A204.1 (cell line): Measurements from ENCODE around the gene ABCB6.
"Not testable (repeated sequence)": the region's sequence is repeated elsewhere in the genome, so short reads cannot be mapped to it uniquely, and the experiment has no call there.

Experiments used
- FAIRE-seq: peaks from 2 replicates; lab custom pipeline; 2012; peaks lifted over from hg19 to GRCh38; lab: Jason Lieb, UNC

The ABCB6 gene

DNA sequence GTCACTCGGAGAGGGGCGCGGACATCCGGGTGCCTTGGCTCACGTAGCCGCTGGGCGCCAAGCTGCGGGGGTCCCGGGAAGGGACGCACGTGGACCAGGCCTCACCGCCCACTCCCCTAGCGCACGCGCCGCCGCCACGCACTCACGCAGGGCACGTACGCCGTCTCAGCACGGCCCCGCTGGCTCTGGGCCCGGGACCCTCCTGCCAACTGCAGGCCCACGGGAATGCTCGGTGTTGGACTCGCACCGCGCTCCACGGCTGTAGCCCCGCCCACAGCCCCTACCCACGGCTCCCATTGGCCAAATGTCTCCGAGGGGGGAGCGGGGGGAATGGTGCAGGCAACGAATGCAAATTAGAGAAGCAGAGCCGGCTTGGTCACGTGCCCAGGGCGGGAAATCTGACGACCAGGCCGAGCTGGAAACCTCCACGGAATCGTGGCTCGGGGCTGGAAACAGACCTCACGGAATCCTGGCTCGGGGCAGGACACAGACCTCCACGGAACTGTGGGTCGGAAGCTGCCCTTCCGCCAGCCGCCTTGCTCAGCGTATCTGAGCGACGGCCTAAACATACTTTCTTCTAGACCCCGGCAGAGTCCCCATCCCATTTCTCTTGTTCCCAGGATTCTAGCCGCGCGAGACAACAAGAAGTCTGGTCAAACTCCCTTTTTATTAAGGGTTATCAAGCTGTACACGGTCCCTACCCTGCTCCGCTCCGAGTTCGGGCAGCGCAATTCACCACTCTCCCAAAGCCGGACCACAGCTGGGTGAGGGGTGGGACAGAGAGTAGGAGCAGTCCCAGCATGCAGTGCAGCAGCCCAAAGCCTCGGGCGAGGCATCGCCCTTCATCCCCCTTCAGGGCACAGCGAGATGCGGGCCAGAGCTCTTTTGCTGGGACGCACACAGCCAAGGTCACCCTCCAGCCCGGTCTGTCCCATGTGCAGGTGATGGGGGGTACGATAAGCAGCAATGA lies at the start of gene ABCB6:
Gene ABCB6 (minus strand): TSS at position 227 of the 970 bp plus-strand sequence. CDS start 285 bp downstream, outside the sequence.
- no peak for FAIRE-seq

DNA sequence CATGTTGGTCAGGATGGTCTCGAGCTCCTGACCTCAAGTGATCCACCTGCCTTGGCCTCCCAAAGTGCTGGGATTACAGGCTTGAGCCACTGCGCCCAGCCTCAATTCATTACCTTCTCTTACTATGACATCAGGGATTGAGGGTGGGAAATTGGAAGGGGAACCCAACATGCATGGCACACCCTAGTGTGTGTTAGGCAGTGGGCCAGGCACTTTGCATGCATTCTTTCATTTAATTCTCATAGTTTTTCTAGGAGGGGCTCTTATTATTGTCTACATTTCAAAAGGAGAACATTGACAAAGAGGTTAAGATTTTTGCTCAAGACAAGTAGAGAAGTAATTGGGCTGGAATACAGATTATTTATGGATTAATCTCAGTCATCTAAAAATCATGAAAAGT lies 49.5 kb upstream of the ABCB6 start:
- no peak for FAIRE-seq

DNA sequence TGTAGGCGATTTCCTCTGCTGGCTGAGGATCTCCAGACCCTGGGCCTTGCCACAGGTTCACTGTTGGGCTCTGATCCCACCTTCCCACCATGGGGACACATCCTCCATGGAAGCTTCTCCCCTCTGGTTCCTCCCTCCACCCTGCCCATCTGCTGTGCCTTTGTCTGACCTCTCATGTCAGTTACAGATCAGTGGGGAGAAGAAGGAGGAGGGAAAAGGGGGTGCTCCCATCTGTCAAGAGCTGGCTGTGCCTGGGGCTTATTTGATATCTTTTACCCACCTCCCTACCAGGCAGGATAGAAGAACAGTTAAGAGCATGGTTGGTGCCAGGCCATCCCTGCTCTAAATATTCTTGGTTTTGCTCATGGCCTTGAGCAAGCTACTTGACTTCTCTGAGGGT lies 48.1 kb upstream of the ABCB6 start:
- FAIRE-seq, result no peak

DNA sequence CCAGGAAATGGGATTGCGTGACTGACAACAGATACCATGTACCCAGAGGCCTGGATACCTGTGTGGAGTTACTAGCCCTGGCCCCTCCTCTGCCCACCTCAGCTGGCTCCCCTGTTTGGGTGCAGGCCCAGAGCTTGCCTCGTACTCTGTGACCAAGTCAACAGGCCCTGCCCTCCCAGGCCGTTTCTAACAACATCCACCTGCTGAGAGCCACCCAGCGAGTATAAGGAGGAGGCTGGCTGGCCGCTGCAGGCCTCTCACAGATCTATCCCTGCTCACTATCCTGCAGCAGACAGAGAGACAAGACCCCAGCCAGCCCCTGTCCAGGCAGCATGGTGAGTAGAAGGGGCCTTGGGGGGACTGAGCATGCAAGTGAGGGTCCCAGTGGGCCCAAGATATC lies 47.5 kb upstream of the ABCB6 start:
- no peak for FAIRE-seq

DNA sequence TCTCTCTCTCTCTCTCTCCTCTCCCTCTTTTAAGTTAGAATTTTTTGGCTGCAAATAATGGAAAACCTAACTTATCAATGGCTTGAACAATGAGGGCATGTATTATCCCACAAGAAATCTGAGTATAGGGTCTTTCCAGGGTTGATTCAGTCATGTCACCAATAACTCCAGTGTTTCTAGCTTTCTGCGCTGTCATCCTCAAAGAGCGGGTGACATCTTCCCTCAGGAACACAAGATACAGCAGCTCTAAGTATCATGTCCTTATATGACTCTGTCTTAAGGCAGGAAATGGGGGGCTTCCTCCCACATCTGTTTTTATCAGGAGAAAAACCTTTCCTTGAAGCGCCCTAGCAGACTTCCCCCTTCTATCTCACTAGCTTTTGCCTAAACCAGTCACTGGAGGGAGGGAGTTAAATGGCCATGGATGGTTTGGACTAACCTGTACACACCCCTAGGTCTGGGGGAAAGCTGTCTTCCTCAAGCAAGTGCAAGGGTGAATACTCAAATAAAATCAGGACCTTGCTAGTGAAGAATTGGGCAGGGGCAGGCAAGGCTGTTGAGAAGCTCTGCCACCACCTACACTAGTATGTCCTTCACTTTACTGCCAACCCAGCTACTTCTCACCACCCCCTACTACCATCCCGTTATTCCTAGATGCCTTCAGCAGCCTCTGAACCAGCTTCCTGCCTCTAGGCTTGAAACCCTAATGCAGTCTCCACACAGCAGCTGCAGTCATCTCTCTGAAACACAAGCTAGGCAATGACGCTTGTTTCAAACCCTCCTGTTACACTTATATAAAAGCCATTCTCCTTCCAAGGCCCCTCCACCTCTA lies 42.5 kb upstream of the ABCB6 start:
- FAIRE-seq, result no peak

DNA sequence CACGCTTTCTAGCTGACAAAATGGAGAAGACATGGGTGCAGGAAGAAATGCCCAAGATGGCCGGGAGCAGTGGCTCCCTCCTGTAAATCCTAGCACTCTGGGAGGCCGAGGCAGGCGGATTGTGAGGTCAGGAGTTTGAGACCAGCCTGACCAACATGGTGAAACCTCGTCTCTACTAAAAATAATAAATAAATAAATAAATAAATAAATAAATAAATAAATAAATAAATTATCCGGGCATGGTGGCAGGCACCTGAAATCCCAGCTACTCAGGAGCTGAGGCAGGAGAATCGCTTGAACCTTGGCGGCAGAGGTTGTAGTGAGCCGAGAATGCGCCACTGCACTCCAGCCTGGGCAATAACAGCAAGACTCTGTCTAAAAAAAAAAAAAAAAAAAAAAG lies 40.2 kb upstream of the ABCB6 start:
- not testable (repeated sequence) for FAIRE-seq

DNA sequence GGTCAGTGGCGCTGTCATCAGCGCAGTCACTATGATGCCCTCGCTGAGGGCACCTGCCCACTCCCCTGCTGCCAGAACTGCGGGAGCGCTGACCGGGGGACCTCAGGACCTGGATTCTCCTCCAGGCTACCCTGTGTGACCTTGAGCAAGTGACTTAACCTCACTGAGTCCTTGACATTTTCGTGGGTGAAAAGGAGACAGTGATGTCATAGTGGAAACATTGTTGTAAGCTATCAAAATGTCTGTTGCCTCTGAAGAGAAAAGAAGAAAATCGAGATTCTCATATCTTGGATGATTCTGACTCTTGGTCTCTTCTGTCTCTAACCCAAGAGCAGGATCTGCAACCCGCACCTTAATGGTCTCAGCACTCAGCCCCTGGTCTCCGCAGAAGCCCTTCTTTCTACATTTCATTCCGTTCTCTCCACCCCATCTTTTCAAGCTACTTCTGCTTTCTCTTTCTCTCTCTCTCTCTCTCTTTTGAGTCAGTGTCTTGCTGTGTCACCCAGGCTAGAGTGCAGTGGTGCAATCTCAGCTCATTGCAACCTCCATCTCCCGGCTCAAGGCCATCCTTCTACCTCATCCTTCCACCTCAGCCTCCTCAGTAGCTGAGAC lies 35.9 kb upstream of the ABCB6 start:
- no peak for FAIRE-seq

DNA sequence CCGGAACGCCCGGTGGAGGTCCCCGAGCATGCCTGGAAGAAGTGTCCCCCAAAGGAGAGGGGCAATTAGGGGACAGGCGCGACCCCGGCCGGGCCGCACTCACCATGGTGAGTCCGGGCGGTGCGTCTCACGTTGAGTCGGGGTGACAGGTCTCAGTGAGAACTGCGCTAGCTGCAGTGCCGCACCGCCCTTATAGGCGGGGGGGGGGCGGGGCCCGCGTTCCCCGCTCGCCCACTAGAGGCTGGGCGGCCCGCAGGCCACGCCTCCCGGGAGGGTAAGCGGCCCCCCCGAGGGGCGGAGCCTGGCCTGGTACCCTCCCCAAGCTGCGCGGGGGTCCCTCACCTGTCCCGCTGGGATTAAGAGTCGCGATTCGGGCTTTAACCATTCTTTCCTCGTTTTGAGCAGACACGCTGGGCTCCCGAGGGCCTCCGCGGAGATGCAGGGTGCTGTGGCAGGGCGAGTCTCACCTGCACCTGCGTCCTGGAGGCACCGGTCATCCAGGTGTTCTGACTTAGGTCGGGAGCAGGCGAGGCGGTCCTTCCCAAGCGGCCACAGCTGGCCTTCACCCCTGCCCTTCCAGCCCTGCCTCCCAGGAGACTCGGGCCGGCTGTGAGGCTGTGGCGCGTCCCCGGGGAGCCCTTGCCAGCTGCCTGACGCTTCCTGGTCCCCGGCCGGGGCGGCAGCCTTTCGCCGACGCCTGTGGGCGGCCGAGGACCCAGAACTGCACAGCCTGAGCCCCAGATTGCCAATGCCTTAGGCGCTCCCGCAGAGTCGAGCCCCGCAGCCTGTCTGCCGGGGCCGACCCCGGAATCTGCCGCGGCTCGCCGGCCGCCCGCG lies 35.2 kb upstream of the ABCB6 start, which contains the start of gene TUBA4A:
Gene TUBA4A (minus strand): TSS at position 166 of the 837 bp plus-strand sequence. CDS start 60 bp downstream, at position 106.
- no peak for FAIRE-seq

DNA sequence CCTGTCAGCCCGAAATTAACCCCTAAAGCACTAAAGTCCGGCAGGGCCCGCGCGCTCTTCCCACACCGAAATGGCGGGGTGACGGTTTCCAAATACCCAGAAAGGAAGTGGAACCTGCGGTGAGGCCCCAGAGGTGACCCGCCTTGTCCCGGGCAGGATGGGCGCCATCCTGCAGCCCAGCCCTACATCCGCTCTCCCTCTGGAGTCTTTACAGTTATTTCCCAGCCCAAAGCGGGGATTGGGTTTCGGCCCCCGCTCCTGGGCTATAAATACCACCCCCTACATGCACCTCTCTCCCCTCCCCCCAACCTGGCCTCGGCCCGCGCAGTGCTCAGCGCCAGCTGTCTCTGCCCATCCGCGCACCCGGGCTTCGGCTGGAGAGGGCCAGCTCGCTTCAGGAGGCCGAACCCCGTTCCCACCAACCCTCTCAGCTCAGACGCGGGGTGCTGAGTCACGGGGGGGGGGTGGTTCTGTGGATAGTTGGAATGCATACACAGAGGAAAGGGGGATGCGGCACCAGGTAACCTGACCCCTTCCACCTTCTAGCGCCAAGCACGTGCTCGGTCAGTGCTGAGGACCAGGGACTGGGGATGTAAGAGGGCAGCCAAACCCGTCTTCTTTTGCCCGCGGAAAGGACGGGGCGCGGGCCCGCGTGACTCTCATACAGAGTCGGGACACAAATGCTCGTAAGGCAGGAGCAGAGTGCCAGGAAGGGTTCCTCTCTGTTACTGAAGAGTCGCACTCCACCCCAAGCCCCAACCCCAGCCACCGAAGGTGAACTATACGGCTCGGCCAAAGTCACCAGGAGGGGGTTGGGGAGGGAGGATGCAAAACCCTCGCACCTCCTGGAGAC lies 34.4 kb upstream of the ABCB6 start, which contains the start of gene TUBA4B:
Gene TUBA4B (plus strand): TSS at position 344 of the 853 bp plus-strand sequence. CDS start 165 bp downstream, at position 509.
- FAIRE-seq, result no peak

DNA sequence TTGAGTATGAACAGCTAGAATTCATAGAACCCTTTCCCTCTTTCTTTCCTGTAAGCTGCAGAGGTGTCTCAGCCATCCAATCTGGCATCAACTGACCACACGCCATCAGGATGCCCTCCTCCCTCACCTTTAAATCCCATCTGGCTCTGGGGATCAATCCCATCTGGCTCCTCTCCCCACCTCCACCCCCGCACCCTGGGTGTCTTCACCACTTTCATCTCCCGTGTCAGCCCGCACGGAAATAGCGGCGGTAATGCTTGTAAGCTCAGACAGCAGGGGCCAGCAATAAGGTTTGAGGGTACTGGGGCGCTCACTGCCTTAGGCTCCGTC lies 33.8 kb upstream of the ABCB6 start:
- no peak for FAIRE-seq

DNA sequence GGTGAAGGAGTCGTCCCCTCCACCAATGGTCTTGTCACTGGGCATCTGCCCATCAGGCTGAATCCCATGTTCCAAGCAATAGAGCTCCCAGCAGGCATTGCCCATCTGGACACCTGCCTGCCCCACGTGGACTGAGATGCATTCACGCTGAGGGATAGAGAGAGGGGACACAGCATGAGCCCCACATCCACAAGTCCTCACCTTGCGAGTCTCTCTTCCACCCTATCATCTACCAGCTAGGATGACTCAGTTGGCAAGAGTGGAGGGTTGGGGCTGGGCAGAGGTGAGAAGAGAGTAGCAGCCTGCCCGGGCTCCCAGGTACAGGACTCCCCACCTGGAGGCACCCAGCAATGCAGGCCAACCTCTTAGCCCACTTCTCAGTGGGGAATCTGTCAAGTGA lies 33.3 kb upstream of the ABCB6 start:
- FAIRE-seq, result no peak

DNA sequence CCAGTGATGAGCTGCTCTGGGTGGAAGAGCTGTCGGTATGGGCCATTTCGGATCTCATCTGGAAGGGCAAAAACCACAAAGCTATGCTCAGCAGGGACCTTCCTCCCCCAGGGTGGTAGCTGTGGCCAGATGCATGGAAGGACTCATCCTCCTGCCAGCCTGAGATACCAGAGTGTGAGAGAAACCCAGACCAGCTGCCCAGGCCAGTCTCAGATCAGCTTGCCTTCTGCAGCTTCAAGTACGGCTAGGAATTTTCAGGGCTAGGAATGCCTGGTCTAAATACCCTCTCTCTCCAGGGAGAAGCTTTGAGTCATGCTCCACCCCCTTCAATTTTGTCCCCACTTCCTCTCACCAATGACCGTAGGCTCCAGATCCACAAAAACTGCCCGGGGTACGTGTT lies 32.9 kb upstream of the ABCB6 start:
- FAIRE-seq, result no peak

DNA sequence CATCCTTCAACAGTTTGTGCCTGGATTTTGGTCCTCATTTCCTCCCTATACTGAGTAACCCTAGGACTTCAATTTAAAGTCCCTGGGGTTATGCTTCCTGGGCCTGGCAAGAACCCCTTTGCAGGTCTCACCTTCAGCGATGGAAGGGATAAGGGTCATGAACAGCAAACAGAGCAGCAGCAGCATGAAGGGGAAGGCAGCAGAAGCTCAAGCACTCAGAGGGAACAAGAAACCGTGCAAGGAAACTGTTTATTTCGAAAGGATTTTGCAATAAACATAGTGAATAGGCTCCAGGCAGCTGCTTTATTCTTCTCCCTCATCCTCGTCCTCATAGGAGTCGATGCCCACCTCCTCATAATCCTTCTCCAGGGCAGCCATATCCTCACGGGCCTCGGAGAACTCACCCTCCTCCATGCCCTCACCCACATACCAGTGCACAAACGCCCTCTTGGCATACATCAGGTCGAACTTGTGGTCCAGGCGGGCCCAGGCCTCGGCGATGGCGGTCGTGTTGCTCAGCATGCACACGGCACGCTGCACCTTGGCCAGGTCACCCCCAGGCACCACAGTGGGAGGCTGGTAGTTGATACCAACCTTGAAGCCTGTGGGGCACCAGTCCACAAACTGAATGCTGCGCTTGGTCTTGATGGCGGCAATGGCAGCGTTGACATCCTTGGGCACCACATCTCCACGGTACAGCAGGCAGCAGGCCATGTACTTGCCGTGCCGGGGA lies 31.5 kb upstream of the ABCB6 start:
- FAIRE-seq, result no peak

DNA sequence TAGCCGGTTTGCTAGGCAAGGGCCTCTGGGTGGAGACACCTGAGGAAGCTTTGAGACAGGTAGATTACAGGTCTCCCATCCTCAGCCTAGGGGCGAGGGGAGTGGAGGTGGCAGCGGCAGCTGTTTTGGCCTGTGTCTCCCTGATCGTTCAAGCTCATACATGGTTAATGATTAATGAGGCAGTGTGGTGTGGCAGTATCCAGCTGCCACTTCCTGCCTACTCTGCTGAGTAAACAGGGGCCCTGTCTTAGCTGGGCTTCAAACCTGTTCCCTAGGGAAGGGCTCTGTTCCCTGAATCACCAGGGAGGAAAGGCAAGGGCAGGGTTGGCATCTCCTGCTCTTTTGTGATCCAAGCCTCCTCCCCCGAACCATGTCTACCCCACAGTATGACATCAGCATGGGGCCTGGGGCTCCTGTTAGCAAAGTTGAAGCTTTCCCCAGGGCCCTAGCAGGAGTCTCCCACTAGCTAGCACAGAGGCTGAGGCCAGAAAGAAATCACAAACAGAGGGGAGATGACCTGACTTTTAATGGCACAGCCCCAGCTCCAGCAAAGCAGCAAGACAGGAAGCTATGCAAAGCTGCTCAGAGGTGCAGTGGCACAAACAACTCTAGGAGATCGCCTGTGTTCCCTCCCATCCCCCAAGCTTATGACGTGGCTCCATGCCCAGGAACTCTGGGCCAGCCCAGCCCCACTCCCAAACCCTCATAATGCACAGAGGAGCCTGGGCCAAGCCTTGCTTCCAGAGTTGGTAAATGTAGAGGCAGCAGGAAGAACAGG lies 30.6 kb upstream of the ABCB6 start:
- FAIRE-seq, result no peak

DNA sequence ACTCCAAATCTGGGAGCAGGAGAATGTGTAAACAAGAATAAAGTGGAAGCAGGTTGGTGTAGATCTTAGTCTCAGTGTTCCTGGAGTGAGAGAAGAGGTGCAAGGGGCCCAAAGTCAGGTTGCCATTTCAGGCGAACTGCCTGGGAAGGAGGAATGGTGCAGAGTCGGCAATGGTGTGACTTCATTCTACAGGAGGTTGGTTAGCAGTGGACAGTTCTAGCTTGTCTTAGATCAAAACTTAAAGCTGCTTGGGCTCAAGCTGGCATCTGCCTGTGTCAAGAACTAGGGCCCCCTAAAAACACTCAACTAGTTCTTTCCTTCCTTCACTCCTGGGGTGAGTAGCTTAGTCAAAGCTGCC lies 30.1 kb upstream of the ABCB6 start:
- FAIRE-seq, result no peak

DNA sequence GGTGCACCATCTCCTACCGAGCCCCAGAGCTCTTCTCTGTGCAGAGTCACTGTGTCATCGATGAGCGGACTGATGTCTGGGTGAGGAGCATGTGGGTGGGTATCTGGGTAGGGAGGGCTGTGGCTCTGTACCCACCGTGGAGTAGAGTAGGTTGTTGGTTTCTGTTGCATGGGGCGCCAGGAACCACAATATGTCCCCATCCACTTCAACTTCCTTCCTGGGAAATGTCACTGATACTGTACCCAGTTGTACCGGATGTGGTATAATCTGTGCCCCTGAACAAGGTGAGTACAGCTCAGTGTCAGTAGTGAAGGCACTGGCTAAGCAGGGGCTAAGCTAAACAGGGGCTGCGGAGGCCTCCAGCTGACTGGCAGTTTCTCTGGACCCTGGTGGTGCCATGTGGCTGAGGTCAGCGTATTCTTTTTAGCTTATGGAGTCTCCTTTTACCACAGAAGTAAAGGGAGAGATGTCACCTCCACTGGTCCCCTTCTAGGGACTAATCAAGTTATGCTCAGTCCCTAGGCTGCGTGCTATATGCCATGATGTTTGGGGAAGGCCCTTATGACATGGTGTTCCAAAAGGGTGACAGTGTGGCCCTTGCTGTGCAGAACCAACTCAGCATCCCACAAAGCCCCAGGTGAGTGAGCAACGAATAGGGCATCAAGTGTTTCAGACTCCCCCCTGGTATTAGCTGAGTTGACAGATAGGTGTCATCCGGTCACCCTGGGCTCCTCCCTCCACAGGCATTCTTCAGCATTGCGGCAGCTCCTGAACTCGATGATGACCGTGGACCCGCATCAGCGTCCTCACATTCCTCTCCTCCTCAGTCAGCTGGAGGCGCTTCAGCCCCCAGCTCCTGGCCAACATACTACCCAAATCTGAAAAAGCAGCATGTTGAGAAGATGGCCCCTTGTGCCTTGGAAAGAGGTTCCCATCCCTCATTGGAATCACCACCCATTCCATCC lies 29.2 kb upstream of the ABCB6 start:
- no peak for FAIRE-seq

DNA sequence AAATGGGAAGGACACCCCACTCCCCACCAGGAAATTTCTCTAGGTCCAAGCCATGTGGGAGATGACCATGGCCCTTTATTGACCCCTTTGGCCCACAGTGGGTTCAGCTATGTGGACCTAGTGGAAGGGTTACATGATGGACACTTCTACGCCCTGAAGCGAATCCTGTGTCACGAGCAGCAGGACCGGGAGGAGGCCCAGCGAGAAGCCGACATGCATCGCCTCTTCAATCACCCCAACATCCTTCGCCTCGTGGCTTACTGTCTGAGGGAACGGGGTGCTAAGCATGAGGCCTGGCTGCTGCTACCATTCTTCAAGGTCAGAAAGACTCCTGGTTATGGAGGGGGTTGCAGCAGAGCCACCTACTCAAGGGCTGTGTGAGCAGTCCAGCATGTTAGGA lies 27.8 kb upstream of the ABCB6 start:
- no peak for FAIRE-seq

DNA sequence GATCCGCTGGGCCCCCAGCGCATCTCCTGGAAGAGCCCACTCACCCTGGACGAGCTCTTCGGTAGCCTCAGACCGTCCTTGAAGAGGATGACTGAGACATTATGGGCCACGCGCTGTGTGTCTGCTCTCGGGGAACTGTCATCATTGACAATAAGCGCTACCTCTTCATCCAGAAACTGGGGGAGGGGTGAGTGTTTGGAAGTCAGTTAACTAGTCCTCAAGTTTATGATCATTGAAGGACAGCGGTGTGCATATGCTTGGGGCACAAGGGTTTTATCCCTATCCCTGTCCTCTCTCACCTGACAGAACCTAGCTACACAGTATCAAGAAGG lies 27.1 kb upstream of the ABCB6 start:
- FAIRE-seq, result no peak
